Measurements from ENCODE around the gene HAX1.

GRCh38 chr1:154324669-154325582 lies 52.5 kb downstream of the HAX1 start, which contains the start of gene ATP8B2:
- peak; percentile 77 to 95 (median 88) for TF ChIP-seq CTCF (IDR thresholded peaks at IDR 0.05)
- peak in 1 of 2 donors; percentile 20 for TF ChIP-seq POLR2A (IDR thresholded peaks at IDR 0.05)

Data from Peyer's patch (tissue), 4 donors.